GM18520 (cell line): Measurements from ENCODE around the gene TLE2.
"Not testable (repeated sequence)": the region's sequence is repeated elsewhere in the genome, so short reads cannot be mapped to it uniquely, and the experiment has no call there.

Source experiments
- ATAC-seq: cut with Tn5 transposase; IDR thresholded peaks from one replicate; pipeline ENCODE4 v1.9.1; 2021; ENCODE audit not compliant: unreplicated experiment

TLE2 gene

GRCh38 chr19:3038214-3038613 is 9.1 kb upstream of the TLE2 start:
- ATAC-seq, result no peak

- ATAC-seq, result not testable (repeated sequence)
Observed at GRCh38 chr19:3036977-3037544, 8.0 kb upstream of the TLE2 start.

GRCh38 chr19:3036119-3036976 is 7.3 kb upstream of the TLE2 start:
- ATAC-seq, result no peak

- peak; percentile 93 for ATAC-seq
Observed at GRCh38 chr19:3035542-3036118, 6.5 kb upstream of the TLE2 start.

- ATAC-seq, result no peak
Observed at GRCh38 chr19:3034656-3035541, 5.8 kb upstream of the TLE2 start.

GRCh38 chr19:3034406-3034655 is 5.3 kb upstream of the TLE2 start:
- no peak for ATAC-seq

- no peak for ATAC-seq
Observed at GRCh38 chr19:3033595-3034405, 4.7 kb upstream of the TLE2 start.

GRCh38 chr19:3031607-3031867 is 2.5 kb upstream of the TLE2 start:
- ATAC-seq, result no peak

GRCh38 chr19:3028305-3029064 is 595 bp downstream of the TLE2 start:
- no peak for ATAC-seq

GRCh38 chr19:3027981-3028304 is 1.1 kb downstream of the TLE2 start:
- ATAC-seq, result no peak

GRCh38 chr19:3027292-3027691 is 1.8 kb downstream of the TLE2 start:
- no peak for ATAC-seq

- ATAC-seq, result no peak
Observed at GRCh38 chr19:3026768-3027167, 2.3 kb downstream of the TLE2 start.

GRCh38 chr19:3025549-3025886 is 3.6 kb downstream of the TLE2 start:
- no peak for ATAC-seq

GRCh38 chr19:3024870-3025548 is 4.1 kb downstream of the TLE2 start:
- ATAC-seq, result no peak

- no peak for ATAC-seq
Observed at GRCh38 chr19:3024509-3024869, 4.6 kb downstream of the TLE2 start.

- ATAC-seq, result no peak
Observed at GRCh38 chr19:3020321-3020960, 8.6 kb downstream of the TLE2 start.

- ATAC-seq, result no peak
Observed at GRCh38 chr19:3019211-3019854, 9.7 kb downstream of the TLE2 start.

- ATAC-seq, result no peak
Observed at GRCh38 chr19:3017923-3018322, 11.2 kb downstream of the TLE2 start.
